ENCODE data around the gene WAPL.

DNA sequence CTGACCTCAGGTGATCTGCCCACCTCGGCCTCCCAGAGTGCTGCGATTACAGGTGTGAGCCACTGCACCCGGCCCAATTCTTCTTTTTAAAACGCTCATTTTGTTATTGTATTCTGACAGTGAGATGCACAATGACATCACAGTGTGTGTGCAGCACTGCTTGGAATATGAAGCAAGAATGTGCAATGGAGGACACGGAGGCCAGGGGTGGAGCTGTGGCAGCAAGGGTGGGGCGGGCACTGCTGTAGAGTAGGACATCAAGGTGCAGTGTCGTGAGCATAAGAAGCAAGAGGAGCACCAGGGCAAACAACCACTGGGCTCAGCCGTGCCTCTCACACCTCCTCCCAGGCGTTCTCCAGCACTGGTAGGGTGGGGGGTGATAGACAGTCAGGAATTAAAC is 128.2 kb downstream of the WAPL start:
- TF ChIP-seq, protein P1, sequence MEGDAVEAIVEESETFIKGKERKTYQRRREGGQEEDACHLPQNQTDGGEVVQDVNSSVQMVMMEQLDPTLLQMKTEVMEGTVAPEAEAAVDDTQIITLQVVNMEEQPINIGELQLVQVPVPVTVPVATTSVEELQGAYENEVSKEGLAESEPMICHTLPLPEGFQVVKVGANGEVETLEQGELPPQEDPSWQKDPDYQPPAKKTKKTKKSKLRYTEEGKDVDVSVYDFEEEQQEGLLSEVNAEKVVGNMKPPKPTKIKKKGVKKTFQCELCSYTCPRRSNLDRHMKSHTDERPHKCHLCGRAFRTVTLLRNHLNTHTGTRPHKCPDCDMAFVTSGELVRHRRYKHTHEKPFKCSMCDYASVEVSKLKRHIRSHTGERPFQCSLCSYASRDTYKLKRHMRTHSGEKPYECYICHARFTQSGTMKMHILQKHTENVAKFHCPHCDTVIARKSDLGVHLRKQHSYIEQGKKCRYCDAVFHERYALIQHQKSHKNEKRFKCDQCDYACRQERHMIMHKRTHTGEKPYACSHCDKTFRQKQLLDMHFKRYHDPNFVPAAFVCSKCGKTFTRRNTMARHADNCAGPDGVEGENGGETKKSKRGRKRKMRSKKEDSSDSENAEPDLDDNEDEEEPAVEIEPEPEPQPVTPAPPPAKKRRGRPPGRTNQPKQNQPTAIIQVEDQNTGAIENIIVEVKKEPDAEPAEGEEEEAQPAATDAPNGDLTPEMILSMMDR (IDR thresholded peaks at IDR 0.05): no peak
- no peak for TF ChIP-seq POLR2A (IDR thresholded peaks at IDR 0.05)

Measured in prostate gland (tissue), 2 donors.